Raji (cell line): ENCODE measurements around the gene FRA10AC1.

Source experiments
- POLR2A ChIP-seq: IDR thresholded peaks from 2 replicates; pipeline ENCODE4 v1.6.1; 2011; ENCODE audit warnings: low read depth, low read length, control low read depth; ENCODE audit not compliant: insufficient read depth

Gene FRA10AC1

GRCh38 chr10:93711891-93712290, 9.5 kb upstream of the FRA10AC1 start:
- TF ChIP-seq POLR2A = no peak

GRCh38 chr10:93710333-93710909, 8.0 kb upstream of the FRA10AC1 start:
- TF ChIP-seq POLR2A = no peak

GRCh38 chr10:93707623-93708022, 5.2 kb upstream of the FRA10AC1 start:
- TF ChIP-seq POLR2A = no peak

GRCh38 chr10:93704451-93704850, 2.1 kb upstream of the FRA10AC1 start:
- TF ChIP-seq POLR2A = no peak

GRCh38 chr10:93703841-93704240, 1.4 kb upstream of the FRA10AC1 start:
- no peak for TF ChIP-seq POLR2A

- no peak for TF ChIP-seq POLR2A
Measured at GRCh38 chr10:93703066-93703465, 674 bp upstream of the FRA10AC1 start.

- no peak for TF ChIP-seq POLR2A
Measured at GRCh38 chr10:93701866-93702209, 554 bp downstream of the FRA10AC1 start.

- no peak for TF ChIP-seq POLR2A
Measured at GRCh38 chr10:93697207-93697606, 5.2 kb downstream of the FRA10AC1 start.

- TF ChIP-seq POLR2A = no peak
Measured at GRCh38 chr10:93695740-93696139, 6.7 kb downstream of the FRA10AC1 start.

- no peak for TF ChIP-seq POLR2A
Measured at GRCh38 chr10:93687737-93688136, 14.7 kb downstream of the FRA10AC1 start.

GRCh38 chr10:93680412-93681047, 21.9 kb downstream of the FRA10AC1 start:
- TF ChIP-seq POLR2A = no peak

GRCh38 chr10:93678805-93679587, 23.4 kb downstream of the FRA10AC1 start:
- no peak for TF ChIP-seq POLR2A

- TF ChIP-seq POLR2A = no peak
Measured at GRCh38 chr10:93678386-93678785, 24.0 kb downstream of the FRA10AC1 start.

- no peak for TF ChIP-seq POLR2A
Measured at GRCh38 chr10:93673791-93674190, 28.6 kb downstream of the FRA10AC1 start.

GRCh38 chr10:93672890-93673289, 29.5 kb downstream of the FRA10AC1 start:
- no peak for TF ChIP-seq POLR2A

GRCh38 chr10:93672022-93672678, 30.2 kb downstream of the FRA10AC1 start:
- TF ChIP-seq POLR2A = no peak
